GM21526 (cell line): ENCODE data around the gene TBC1D2.
A peak's percentile ranks its signal among the peaks of the same experiment; 100 is the strongest.
"Not testable (repeated sequence)": the region's sequence is repeated elsewhere in the genome, so short reads cannot be mapped to it uniquely, and the experiment has no call there.

Experiments
- ATAC-seq: cut with Tn5 transposase; IDR thresholded peaks from one replicate; pipeline ENCODE4 v1.9.1; 2021; ENCODE audit warnings: moderate library complexity; ENCODE audit not compliant: unreplicated experiment, low FRiP score

TBC1D2 gene

GRCh38 chr9:98175028-98175569 lies 80.3 kb downstream of the TBC1D2 start:
- ATAC-seq: no peak

- not testable (repeated sequence) for ATAC-seq
Observed at GRCh38 chr9:98174502-98174918, 80.9 kb downstream of the TBC1D2 start.

GRCh38 chr9:98173181-98173580 lies 82.3 kb downstream of the TBC1D2 start:
- ATAC-seq: no peak

GRCh38 chr9:98172604-98173003 lies 82.8 kb downstream of the TBC1D2 start:
- ATAC-seq: no peak

- ATAC-seq: no peak
Observed at GRCh38 chr9:98171176-98171925, 84.1 kb downstream of the TBC1D2 start.

GRCh38 chr9:98168941-98169488 lies 86.4 kb downstream of the TBC1D2 start:
- peak; percentile 94 for ATAC-seq

- no peak for ATAC-seq
Observed at GRCh38 chr9:98168153-98168780, 87.2 kb downstream of the TBC1D2 start.

GRCh38 chr9:98164912-98165311 lies 90.5 kb downstream of the TBC1D2 start:
- no peak for ATAC-seq

- no peak for ATAC-seq
Observed at GRCh38 chr9:98162613-98163012, 92.8 kb downstream of the TBC1D2 start.

GRCh38 chr9:98161851-98162250 lies 93.6 kb downstream of the TBC1D2 start:
- ATAC-seq: no peak

GRCh38 chr9:98159790-98160189 lies 95.7 kb downstream of the TBC1D2 start:
- ATAC-seq: no peak

- ATAC-seq: no peak
Observed at GRCh38 chr9:98159301-98159700, 96.1 kb downstream of the TBC1D2 start.

GRCh38 chr9:98158071-98158831 lies 97.2 kb downstream of the TBC1D2 start:
- no peak for ATAC-seq

GRCh38 chr9:98157372-98157771 lies 98.1 kb downstream of the TBC1D2 start:
- ATAC-seq: no peak

- no peak for ATAC-seq
Observed at GRCh38 chr9:98154678-98155077, 100.8 kb downstream of the TBC1D2 start.

GRCh38 chr9:98152526-98152925 lies 102.9 kb downstream of the TBC1D2 start:
- ATAC-seq: no peak

- ATAC-seq: no peak
Observed at GRCh38 chr9:98150721-98151120, 104.7 kb downstream of the TBC1D2 start.

- no peak for ATAC-seq
Observed at GRCh38 chr9:98150164-98150563, 105.3 kb downstream of the TBC1D2 start.

GRCh38 chr9:98149422-98149821 lies 106.0 kb downstream of the TBC1D2 start:
- ATAC-seq: no peak
